Activated effector memory CD4-positive, alpha-beta T cell treated with anti-CD3 and anti-CD28 coated beads, Interleukin-2, amount 50 U/mL, for 16 hours (primary cell): ENCODE measurements around the gene DTWD2.
"Not testable (repeated sequence)": the region's sequence is repeated elsewhere in the genome, so short reads cannot be mapped to it uniquely, and the experiment has no call there.

ENCODE experiments used
- DNase-seq: peaks from one replicate; pipeline ENCODE4 v3.0.0-alpha.2; 2020

Gene DTWD2

GRCh38 chr5:118996098-118996497, 7.8 kb upstream of the DTWD2 start:
- DNase-seq = no peak

GRCh38 chr5:118994595-118994994, 6.2 kb upstream of the DTWD2 start:
- DNase-seq = no peak

GRCh38 chr5:118993118-118993517, 4.8 kb upstream of the DTWD2 start:
- DNase-seq = not testable (repeated sequence)

GRCh38 chr5:118992055-118992454, 3.7 kb upstream of the DTWD2 start:
- DNase-seq = not testable (repeated sequence)

DNA sequence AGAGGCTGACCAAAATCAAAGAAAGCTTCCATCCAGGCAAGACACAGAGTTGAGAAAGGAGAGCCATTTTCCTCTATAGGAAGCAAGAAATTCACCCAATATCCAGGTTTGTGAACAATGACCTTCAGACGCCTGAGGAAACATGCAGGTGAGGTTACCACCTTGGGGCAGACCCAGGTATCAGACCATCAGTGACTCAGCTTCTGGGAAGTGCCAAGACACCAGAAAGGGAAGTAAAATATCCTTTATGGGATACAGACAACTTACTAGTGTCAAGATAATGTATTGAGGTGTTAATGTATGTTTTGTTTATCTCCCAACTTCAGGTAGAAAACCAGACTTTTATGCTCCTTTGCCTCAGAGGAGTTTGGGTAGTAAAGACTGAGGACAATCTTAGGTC, 2.2 kb upstream of the DTWD2 start:
- no peak for DNase-seq

DNA sequence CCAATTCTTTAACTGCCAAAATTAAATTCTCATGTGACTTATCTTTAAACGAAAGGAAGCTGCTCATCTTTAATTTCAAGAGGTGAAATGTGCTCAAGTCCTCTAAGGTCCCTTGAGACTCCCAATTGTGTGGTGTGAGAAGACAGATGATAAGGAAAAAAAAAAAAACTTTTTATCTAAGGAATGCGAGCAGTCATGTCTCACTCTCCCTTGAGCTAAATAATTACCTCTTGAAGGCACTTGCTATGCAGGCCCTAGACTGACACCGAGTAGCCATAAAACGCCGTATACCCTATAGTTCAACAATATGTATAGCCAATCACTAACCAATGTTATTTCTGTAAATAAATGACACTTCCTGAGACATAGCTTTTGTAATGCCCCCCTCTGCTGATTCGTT, 1.5 kb upstream of the DTWD2 start:
- DNase-seq = no peak

GRCh38 chr5:118988866-118989180, 476 bp upstream of the DTWD2 start:
- DNase-seq = no peak

DNA sequence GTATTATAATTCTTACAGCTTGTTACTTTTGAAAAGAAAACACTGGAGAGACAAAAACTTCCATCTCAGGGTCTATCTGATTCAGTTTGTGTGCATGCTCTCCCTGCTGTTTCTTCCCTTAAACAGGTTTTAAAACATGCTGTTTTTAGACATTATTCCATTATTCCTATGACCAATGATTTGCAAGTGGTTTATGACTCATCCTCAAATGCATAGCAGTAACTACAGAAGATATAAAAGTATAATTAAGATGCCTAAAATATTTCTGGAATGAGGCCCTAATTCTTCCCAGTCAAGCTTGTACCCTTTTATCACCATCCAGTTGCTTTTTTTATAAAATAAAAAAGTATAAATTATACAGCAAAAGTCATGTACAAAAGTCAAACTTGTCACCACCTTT, 3.7 kb downstream of the DTWD2 start:
- DNase-seq = no peak

DNA sequence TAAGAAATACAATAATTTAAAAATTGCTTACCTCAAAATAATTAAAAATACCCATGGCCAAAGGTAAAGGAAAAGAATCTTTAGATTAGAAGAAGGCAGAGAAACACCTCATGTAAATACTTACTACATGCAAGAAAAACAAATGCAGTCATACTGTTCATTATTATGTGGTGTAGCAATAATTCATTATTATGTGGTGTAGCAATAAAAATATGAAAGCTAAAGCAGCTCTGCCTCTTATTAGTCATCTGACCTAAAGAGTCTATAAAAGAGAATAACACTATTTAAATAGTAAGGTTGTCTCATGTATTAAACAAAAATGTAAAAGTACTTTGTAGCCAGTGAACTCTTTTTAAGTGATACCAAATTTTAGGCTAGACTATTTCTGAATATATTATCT, 6.6 kb downstream of the DTWD2 start:
- DNase-seq = no peak

GRCh38 chr5:118980438-118980837, 7.9 kb downstream of the DTWD2 start:
- no peak for DNase-seq

GRCh38 chr5:118980017-118980416, 8.3 kb downstream of the DTWD2 start:
- no peak for DNase-seq

DNA sequence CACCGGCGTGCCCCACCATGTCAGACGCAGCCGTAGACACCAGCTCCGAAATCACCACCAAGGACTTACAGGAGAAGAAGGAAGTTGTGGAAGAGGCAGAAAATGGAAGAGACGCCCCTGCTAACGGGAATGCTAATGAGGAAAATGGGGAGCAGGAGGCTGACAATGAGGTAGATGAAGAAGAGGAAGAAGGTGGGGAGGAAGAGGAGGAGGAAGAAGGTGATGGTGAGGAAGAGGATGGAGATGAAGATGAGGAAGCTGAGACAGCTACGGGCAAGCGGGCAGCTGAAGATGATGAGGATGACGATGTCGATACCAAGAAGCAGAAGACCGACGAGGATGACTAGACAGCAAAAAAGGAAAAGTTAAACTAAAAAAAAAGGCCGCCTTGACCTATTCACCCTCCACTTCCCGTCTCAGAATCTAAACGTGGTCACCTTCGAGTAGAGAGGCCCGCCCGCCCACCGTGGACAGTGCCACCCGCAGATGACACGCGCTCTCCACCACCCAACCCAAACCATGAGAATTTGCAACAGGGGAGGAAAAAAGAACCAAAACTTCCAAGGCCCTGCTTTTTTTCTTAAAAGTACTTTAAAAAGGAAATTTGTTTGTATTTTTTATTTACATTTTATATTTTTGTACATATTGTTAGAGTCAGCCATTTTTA, 14.4 kb downstream of the DTWD2 start:
- not testable (repeated sequence) for DNase-seq

GRCh38 chr5:118968925-118969375, 19.4 kb downstream of the DTWD2 start:
- no peak for DNase-seq

- DNase-seq = no peak
These were observed 19.9 kb downstream of the DTWD2 start for GRCh38 chr5:118968406-118968911.

- no peak for DNase-seq
These were observed 21.3 kb downstream of the DTWD2 start for GRCh38 chr5:118967059-118967508.

- no peak for DNase-seq
These were observed 22.5 kb downstream of the DTWD2 start for GRCh38 chr5:118965890-118966289.

GRCh38 chr5:118964970-118965369, 23.4 kb downstream of the DTWD2 start:
- DNase-seq = not testable (repeated sequence)

GRCh38 chr5:118964388-118964787, 24.0 kb downstream of the DTWD2 start:
- not testable (repeated sequence) for DNase-seq

DNA sequence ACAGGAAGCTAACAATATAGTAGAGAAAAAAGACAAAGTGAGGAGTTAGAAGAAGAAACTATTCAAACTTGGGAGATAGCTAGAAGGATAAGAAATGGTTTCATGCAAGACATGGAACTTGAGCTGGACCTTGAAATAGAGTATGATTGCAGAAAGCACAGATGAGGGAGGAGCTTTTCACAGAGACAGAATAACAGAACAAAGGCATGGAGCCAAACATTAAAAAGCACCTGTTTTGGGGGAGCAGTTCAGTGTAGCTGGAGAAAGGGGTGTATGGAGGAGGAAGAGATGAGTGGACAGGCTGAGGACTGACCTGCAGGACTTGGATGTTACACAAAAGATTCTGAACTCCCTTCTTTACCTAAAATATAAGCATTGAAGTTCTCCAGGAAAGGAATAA, 25.2 kb downstream of the DTWD2 start:
- DNase-seq = no peak

DNA sequence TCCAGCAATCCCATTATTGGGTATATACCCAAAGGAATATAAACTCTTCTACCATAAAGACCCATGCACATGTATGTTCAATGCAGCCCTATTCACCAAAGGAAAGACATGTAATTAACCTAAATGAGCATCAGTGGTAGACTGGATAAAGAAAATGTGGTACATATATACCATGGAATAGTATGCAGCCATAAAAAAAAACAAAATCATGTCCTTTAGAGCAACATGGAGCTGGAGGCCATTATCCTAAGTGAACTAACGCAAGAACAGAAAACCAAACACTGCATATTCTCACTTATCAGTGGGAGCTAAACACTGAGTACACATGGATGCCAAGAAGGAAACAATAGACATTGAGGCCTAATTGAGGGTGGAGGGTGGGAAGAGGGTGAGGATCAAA, 27.8 kb downstream of the DTWD2 start:
- DNase-seq = no peak

DNA sequence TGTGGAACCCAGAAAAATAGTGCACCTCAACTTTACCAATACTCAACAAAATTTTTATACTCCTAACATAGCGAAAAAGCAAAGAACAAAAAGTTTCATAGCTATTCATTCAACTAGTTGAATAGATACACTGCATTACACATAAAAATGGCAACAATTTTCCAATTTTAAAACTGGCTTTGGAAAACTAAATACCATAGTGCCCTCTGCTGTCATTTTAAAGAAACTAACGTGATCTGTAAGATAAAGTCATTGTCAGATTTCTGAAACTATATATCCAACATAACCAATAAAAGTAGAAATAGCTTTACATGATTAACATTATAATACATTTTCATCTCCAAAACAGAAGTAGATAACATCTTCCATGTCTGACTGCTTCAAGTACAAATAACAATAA, 31.6 kb downstream of the DTWD2 start:
- no peak for DNase-seq

- no peak for DNase-seq
These were observed 34.7 kb downstream of the DTWD2 start for GRCh38 chr5:118953652-118954005.

- no peak for DNase-seq
These were observed 35.2 kb downstream of the DTWD2 start for GRCh38 chr5:118952992-118953651.

GRCh38 chr5:118952306-118952705, 36.0 kb downstream of the DTWD2 start:
- DNase-seq = not testable (repeated sequence)

DNA sequence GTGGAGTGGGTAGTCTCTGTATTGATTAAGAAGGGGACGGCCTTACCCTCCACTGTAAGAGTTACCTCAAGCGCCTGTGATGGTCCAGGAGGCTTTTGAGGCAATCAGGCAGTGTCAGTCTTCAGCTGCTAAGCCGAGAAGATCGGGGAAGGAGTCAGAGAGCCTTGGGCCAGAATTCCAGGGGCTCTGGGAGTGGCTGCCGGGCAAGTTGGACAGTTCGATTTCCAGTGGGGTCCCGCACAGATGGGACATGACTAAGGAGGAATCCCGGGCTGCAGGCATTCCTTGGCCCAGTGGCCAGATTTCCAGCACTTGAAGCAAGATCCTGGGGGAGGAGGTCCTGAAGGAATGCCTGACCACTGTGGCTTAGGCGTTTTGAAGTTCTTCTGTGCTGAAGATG, 38.0 kb downstream of the DTWD2 start:
- DNase-seq = not testable (repeated sequence)
